ENCODE measurements around the gene TRABD2B. TPM values are rescaled to one million over a fixed set of nuclear protein-coding genes. Genes with fewer than 3 reads are reported as not detected.

TRABD2B gene
- total RNA-seq, 5 donors from 2014 or later (not counting 1 experiment from before 2014, with no cell fraction given), result not detected

DNA sequence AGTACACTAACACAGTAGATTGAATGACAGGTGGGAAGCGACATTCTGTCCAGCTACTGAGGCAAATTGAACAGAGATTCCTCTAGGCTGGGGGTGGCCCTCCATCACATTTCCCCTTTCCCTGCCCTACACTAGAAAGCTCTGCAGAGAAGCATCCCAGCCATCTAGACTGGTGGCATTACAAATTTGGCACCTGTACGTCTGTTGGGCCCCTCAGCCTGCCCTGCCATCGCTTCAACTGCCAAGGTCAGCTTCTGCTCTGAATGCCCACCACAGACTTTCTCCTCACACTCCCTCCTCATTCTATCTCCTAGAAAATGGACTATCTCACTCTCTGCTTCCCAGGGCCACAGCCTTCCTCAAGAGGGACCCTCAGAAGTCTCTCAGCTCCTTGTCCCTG is 16.7 kb downstream of the TRABD2B start:
- Mint-ChIP-seq H3K27me3 (peaks cover 25 to 48% of the 10 kb centered on the region in 2 donors), H3K4me1 (peaks cover 3 to 4% (median 3%) of the 10 kb centered on the region in 3 donors), H3K9me3 (no peaks in the 10 kb centered on the region), H3K4me3 (no peak overlapping the region), H3K36me3 (no peaks in the 10 kb centered on the region), H3K27ac (no peak overlapping the region)
- no peak overlapping the region for H3K27ac ChIP-seq (ENCODE audit: low read length)
- H3K9me3 ChIP-seq, result no peaks in the 10 kb centered on the region
- no peaks in the 10 kb centered on the region for H3K36me3 ChIP-seq (ENCODE audit: control insufficient read depth in 2 of 2, extremely low read depth in 1 of 2, insufficient read depth in 1 of 2, low read length in 1 of 2)
- POLR2A ChIA-PET, result no interaction called here
- CTCF ChIA-PET, result no interaction called here
- H3K4me3 ChIP-seq (ENCODE audit: control insufficient read depth in 1 of 2, extremely low read depth in 1 of 2, low read length in 1 of 2), result no peak overlapping the region
- 94% methylated on average over 2 of the region's 3 CpGs for WGBS (ENCODE audit: insufficient coverage)
- no peaks in the 10 kb centered on the region for H3K4me1 ChIP-seq (ENCODE audit: control insufficient read depth in 1 of 2, extremely low read depth in 1 of 2, insufficient read depth in 2 of 2, low read length in 2 of 2)
- no peak for DNase-seq
- peaks cover 2 to 30% of the 10 kb centered on the region in 2 experiments for H3K27me3 ChIP-seq (replicated peaks in 1 of 2; ENCODE audit: control insufficient read depth in 2 of 2, extremely low read depth in 1 of 2, insufficient read depth in 2 of 2, low read length in 1 of 2)
- ATAC-seq (replicated peaks in 1 of 4), result no peak

DNA sequence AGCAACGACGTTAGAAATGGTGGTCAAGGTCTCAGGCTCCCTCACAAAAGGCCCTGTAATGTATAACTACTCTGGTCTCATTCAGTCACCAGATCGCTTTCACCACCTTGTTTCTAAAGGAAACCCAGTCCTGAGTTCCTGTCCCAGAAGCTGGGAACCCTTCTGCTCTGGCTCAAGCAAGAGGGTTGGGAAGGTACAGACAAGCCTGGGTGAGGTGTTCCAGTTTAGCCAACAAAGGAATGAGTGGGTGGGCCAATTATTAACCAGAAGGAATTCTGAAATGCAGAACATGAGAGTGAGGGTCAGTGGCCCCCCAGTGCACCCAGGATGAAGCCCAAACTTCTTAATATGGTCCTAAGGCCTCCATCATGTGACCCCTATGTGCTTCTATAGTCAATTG is 17.5 kb downstream of the TRABD2B start:
- no peaks in the 10 kb centered on the region for H3K4me1 ChIP-seq (ENCODE audit: control insufficient read depth in 1 of 2, extremely low read depth in 1 of 2, insufficient read depth in 2 of 2, low read length in 2 of 2)
- no peaks in the 10 kb centered on the region for H3K9me3 ChIP-seq
- ChIA-PET POLR2A (no interaction called here), CTCF (no interaction called here)
- Mint-ChIP-seq H3K27me3 (peaks cover 24 to 43% of the 10 kb centered on the region in 2 donors), H3K4me3 (no peak overlapping the region), H3K27ac (no peak overlapping the region), H3K9me3 (no peaks in the 10 kb centered on the region), H3K4me1 (peaks cover 2 to 4% (median 3%) of the 10 kb centered on the region in 3 donors), H3K36me3 (no peaks in the 10 kb centered on the region)
- ATAC-seq (replicated peaks in 1 of 4) (no peak), DNase-seq (no peak)
- no peaks in the 10 kb centered on the region for H3K36me3 ChIP-seq (ENCODE audit: control insufficient read depth in 2 of 2, extremely low read depth in 1 of 2, insufficient read depth in 1 of 2, low read length in 1 of 2)
- 83% methylated on average over 2 of the region's 3 CpGs for WGBS (ENCODE audit: insufficient coverage)
- H3K27ac ChIP-seq (ENCODE audit: low read length), result no peak overlapping the region
- H3K27me3 ChIP-seq (replicated peaks in 1 of 2; ENCODE audit: control insufficient read depth in 2 of 2, extremely low read depth in 1 of 2, insufficient read depth in 2 of 2, low read length in 1 of 2), result peaks cover under 1 to 30% of the 10 kb centered on the region in 2 experiments
- H3K4me3 ChIP-seq (ENCODE audit: control insufficient read depth in 1 of 2, extremely low read depth in 1 of 2, low read length in 1 of 2), result no peak overlapping the region

DNA sequence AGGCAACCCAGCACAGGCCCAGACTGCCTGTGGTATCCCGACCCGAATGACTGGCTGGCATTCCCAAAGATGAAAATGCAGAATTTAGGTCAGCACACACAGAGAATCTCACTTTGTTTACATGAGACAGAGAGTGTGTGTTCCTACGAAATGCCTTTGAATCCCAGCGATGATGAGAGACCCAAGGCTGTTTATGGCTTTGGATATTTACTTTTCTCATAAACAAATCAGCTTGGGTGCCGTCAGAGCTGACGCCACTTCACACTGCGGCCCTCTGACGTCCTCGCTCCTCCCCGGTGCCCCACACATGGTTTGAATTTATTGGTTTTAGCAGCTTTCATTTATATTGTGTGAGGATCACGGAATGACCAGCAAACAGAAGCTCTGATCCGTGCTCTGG is 18.7 kb downstream of the TRABD2B start:
- Mint-ChIP-seq H3K27me3 (peaks cover 22 to 39% of the 10 kb centered on the region in 2 donors), H3K27ac (no peak overlapping the region), H3K9me3 (no peaks in the 10 kb centered on the region), H3K4me3 (no peak overlapping the region), H3K36me3 (no peaks in the 10 kb centered on the region), H3K4me1 (no peaks in the 10 kb centered on the region)
- Histone ChIP-seq H3K4me1 (ENCODE audit: control insufficient read depth in 1 of 2, extremely low read depth in 1 of 2, insufficient read depth in 2 of 2, low read length in 2 of 2) (no peaks in the 10 kb centered on the region), H3K27me3 (replicated peaks in 1 of 2; ENCODE audit: control insufficient read depth in 2 of 2, extremely low read depth in 1 of 2, insufficient read depth in 2 of 2, low read length in 1 of 2) (peaks cover 0 to 22% of the 10 kb centered on the region in 2 experiments), H3K4me3 (ENCODE audit: control insufficient read depth in 1 of 2, extremely low read depth in 1 of 2, low read length in 1 of 2) (no peak overlapping the region), H3K36me3 (ENCODE audit: control insufficient read depth in 2 of 2, extremely low read depth in 1 of 2, insufficient read depth in 1 of 2, low read length in 1 of 2) (no peaks in the 10 kb centered on the region), H3K27ac (ENCODE audit: low read length) (no peak overlapping the region), H3K9me3 (no peaks in the 10 kb centered on the region)
- CTCF ChIA-PET, result no interaction called here
- POLR2A ChIA-PET, result no interaction called here
- WGBS (ENCODE audit: insufficient coverage), result 85% methylated on average over 6 of the region's 12 CpGs
- DNase-seq, result no peak
- no peak for ATAC-seq (replicated peaks in 1 of 4)

DNA sequence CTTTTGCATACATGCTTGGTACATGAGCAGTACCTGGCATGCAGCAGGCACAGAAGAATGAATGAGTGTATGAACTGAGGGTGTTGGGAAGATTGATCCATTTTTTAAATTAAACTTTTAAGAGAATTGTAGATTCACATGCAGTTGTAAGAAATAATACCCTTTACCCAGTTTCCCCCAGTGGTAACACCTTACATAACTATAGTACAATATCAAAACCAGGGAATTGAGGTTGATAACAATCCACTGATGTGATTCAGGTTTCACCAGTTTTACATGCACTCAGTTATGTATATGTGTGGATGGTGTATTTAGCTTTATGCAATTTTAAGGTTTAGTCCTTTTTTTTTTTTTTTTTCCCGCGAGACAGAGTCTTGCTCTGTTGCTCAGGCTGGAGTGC is 20.5 kb downstream of the TRABD2B start:
- DNase-seq, result no peak
- Histone ChIP-seq H3K4me3 (ENCODE audit: control insufficient read depth in 1 of 2, extremely low read depth in 1 of 2, low read length in 1 of 2) (no peak overlapping the region), H3K4me1 (ENCODE audit: control insufficient read depth in 1 of 2, extremely low read depth in 1 of 2, insufficient read depth in 2 of 2, low read length in 2 of 2) (no peaks in the 10 kb centered on the region), H3K27ac (ENCODE audit: low read length) (no peak overlapping the region), H3K27me3 (replicated peaks in 1 of 2; ENCODE audit: control insufficient read depth in 2 of 2, extremely low read depth in 1 of 2, insufficient read depth in 2 of 2, low read length in 1 of 2) (peaks cover 0 to 20% of the 10 kb centered on the region in 2 experiments), H3K36me3 (ENCODE audit: control insufficient read depth in 2 of 2, extremely low read depth in 1 of 2, insufficient read depth in 1 of 2, low read length in 1 of 2) (no peaks in the 10 kb centered on the region), H3K9me3 (no peaks in the 10 kb centered on the region)
- ChIA-PET POLR2A (no interaction called here), CTCF (no interaction called here)
- H3K4me3 Mint-ChIP-seq, result no peak overlapping the region
- ATAC-seq (replicated peaks in 1 of 4), result no peak
- H3K27me3 Mint-ChIP-seq, result peaks cover 16 to 27% of the 10 kb centered on the region in 2 donors
- H3K27ac Mint-ChIP-seq, result no peak overlapping the region
- H3K9me3 Mint-ChIP-seq, result no peaks in the 10 kb centered on the region
- no peaks in the 10 kb centered on the region for H3K4me1 Mint-ChIP-seq
- WGBS (ENCODE audit: insufficient coverage), result no CpG with 5 or more reads among the region's 2 CpGs
- no peaks in the 10 kb centered on the region for H3K36me3 Mint-ChIP-seq

DNA sequence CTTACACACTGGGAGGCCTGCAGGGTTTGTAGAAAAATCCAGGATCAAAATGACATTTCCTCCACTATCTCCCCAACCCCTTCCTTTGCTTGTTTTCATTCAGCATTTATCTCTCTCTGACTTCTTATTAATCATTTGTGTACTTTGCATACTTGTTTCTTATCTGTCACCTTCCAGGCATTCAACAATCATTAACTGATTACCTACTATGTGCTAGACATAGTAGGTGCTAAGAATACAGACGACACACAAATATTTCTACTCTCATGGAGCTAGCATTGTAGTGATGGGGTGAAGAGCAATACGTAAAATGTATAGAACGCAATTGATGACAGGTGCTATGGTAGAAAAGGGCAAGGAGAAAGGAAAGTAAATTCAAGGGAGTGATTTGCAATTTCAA is 20.9 kb downstream of the TRABD2B start:
- Histone ChIP-seq H3K27me3 (replicated peaks in 1 of 2; ENCODE audit: control insufficient read depth in 2 of 2, extremely low read depth in 1 of 2, insufficient read depth in 2 of 2, low read length in 1 of 2) (peaks cover 0 to 20% of the 10 kb centered on the region in 2 experiments), H3K27ac (ENCODE audit: low read length) (no peak overlapping the region), H3K36me3 (ENCODE audit: control insufficient read depth in 2 of 2, extremely low read depth in 1 of 2, insufficient read depth in 1 of 2, low read length in 1 of 2) (no peaks in the 10 kb centered on the region), H3K9me3 (no peaks in the 10 kb centered on the region), H3K4me1 (ENCODE audit: control insufficient read depth in 1 of 2, extremely low read depth in 1 of 2, insufficient read depth in 2 of 2, low read length in 2 of 2) (no peaks in the 10 kb centered on the region), H3K4me3 (ENCODE audit: control insufficient read depth in 1 of 2, extremely low read depth in 1 of 2, low read length in 1 of 2) (no peak overlapping the region)
- no peaks in the 10 kb centered on the region for H3K36me3 Mint-ChIP-seq
- no peak for ATAC-seq (replicated peaks in 1 of 4)
- no peaks in the 10 kb centered on the region for H3K9me3 Mint-ChIP-seq
- H3K27ac Mint-ChIP-seq, result no peak overlapping the region
- H3K4me3 Mint-ChIP-seq, result no peak overlapping the region
- peaks cover 16 to 26% of the 10 kb centered on the region in 2 donors for H3K27me3 Mint-ChIP-seq
- ChIA-PET CTCF (no interaction called here), POLR2A (no interaction called here)
- 100% methylated on average over 1 of the region's 3 CpGs for WGBS (ENCODE audit: insufficient coverage)
- H3K4me1 Mint-ChIP-seq, result no peaks in the 10 kb centered on the region
- DNase-seq, result no peak

DNA sequence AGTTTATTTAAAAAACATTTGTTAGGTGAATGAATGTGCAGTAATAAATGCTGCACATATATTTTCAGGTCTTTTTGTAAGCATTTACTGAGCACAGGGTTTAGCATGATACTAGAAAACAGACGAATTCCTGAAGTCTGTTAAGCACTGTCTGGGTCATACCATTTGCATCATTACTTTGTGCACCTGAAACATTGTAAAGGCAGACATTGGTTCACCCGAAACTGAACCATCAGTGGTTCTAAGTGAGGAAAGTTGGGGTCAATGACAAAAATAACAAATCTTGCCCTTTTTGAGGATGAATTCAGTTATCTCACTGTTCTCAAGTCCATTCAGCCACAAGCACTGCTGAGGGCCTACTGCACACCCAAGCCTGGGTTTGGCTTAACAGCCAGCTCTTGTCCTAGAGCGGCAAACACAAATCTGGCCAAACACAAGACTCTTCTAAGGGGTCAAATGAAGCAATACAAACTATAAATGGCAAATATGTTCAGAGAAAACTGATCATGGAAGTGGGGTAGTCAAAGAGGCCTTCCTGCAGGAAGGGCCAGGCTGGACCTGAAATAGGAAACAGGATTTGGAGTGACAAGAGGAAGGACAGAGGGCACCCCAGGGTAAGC is 21.8 kb downstream of the TRABD2B start:
- Histone ChIP-seq H3K27me3 (replicated peaks in 1 of 2; ENCODE audit: control insufficient read depth in 2 of 2, extremely low read depth in 1 of 2, insufficient read depth in 2 of 2, low read length in 1 of 2) (peaks cover 0 to 13% of the 10 kb centered on the region in 2 experiments), H3K4me1 (ENCODE audit: control insufficient read depth in 1 of 2, extremely low read depth in 1 of 2, insufficient read depth in 2 of 2, low read length in 2 of 2) (no peaks in the 10 kb centered on the region), H3K27ac (ENCODE audit: low read length) (no peak overlapping the region), H3K36me3 (ENCODE audit: control insufficient read depth in 2 of 2, extremely low read depth in 1 of 2, insufficient read depth in 1 of 2, low read length in 1 of 2) (no peaks in the 10 kb centered on the region), H3K9me3 (no peaks in the 10 kb centered on the region), H3K4me3 (ENCODE audit: control insufficient read depth in 1 of 2, extremely low read depth in 1 of 2, low read length in 1 of 2) (no peak overlapping the region)
- 33% methylated on average over 1 of the region's 3 CpGs for WGBS (ENCODE audit: insufficient coverage)
- no peaks in the 10 kb centered on the region for H3K9me3 Mint-ChIP-seq
- no peaks in the 10 kb centered on the region for H3K4me1 Mint-ChIP-seq
- no peak for ATAC-seq (replicated peaks in 1 of 4)
- no peak for DNase-seq
- CTCF ChIA-PET, result no interaction called here
- POLR2A ChIA-PET, result no interaction called here
- peaks cover 10 to 19% of the 10 kb centered on the region in 2 donors for H3K27me3 Mint-ChIP-seq
- no peak overlapping the region for H3K27ac Mint-ChIP-seq
- no peaks in the 10 kb centered on the region for H3K36me3 Mint-ChIP-seq
- no peak overlapping the region for H3K4me3 Mint-ChIP-seq
